SK-N-SH (cell line): ENCODE data around the gene MRPL52. TPM values are rescaled to one million over a fixed set of nuclear protein-coding genes. Genes with fewer than 3 reads are reported as not detected.

ENCODE experiments used
- CTCF ChIA-PET: fragments of 300-600, 350-600 bp; formaldehyde crosslinking; extraction: SDS; loops from one replicate; lab custom pipeline; 2021; lab: Yijun Ruan, JAX
- POLR2A ChIA-PET: fragments of 350-600 bp; sonication (Branson Sonifier 250); formaldehyde crosslinking; extraction: SDS; loops from one replicate; lab custom pipeline; 2020; ENCODE audit warnings: antibody characterized with exemption, inconsistent platforms; lab: Yijun Ruan, JAX
- DNase-seq: peaks from one replicate; pipeline ENCODE4 v3.0.0; 2012
- H2AFZ ChIP-seq: fragments of 200-600 bp; sonication (generic); 2 replicates; pipeline ENCODE4 v1.8.1; 2016; ENCODE audit warnings: antibody characterized with exemption, mild to moderate bottlenecking, low read depth
- H3F3A ChIP-seq: fragments of 200-600 bp; sonication (generic); replicated peaks from 2 replicates; pipeline ENCODE3; 2016; ENCODE audit warnings: antibody characterized with exemption, mild to moderate bottlenecking; ENCODE audit not compliant: insufficient read depth
- H3K27ac ChIP-seq, 2 experiments: fragments of 200-500 bp in 1 of 2; fragments of 200-600 bp in 1 of 2; sonication (Bioruptor generic) in 1 of 2; sonication (generic), shearing (Covaris generic) in 1 of 2; 2 replicates each; pipeline versions ENCODE4 v1.5.1 to v1.6.1; 2014 to 2016; ENCODE audit warnings: low read depth in 2 of 2, inconsistent platforms in 1 of 2, low read length in 1 of 2, mild to moderate bottlenecking in 1 of 2, mixed read lengths in 1 of 2
- H3K27me3 ChIP-seq: fragments of 200-600 bp; sonication (generic), shearing (Covaris generic); 2 replicates; pipeline ENCODE4 v1.6.1; 2016; ENCODE audit warnings: mixed run types; ENCODE audit not compliant: insufficient read depth
- H3K36me3 ChIP-seq, 2 experiments: fragments of 200-500 bp in 1 of 2; fragments of 200-600 bp in 1 of 2; sonication (Bioruptor generic) in 1 of 2; sonication (generic) in 1 of 2; replicated peaks in 1 of 2; 2 replicates each; pipeline versions ENCODE3 to v1.5.1; 2014 to 2016; ENCODE audit warnings: low read length in 1 of 2, mild to moderate bottlenecking in 1 of 2; ENCODE audit not compliant: insufficient read depth in 2 of 2, control insufficient read depth in 1 of 2
- H3K4me1 ChIP-seq, 2 experiments: fragments of 200-500 bp in 1 of 2; fragments of 200-600 bp in 1 of 2; sonication (Bioruptor generic) in 1 of 2; sonication (generic), shearing (Covaris generic) in 1 of 2; 2 replicates each; pipeline versions ENCODE4 v1.5.1 to v1.6.1; 2014 to 2016; ENCODE audit warnings: low read depth in 1 of 2, low read length in 1 of 2, mixed run types in 1 of 2; ENCODE audit not compliant: insufficient read depth in 2 of 2, control insufficient read depth in 1 of 2
- H3K4me2 ChIP-seq: fragments of 200-600 bp; sonication (generic), shearing (Covaris generic); 2 replicates; pipeline ENCODE4 v1.6.1; 2017; ENCODE audit warnings: mixed run types
- H3K4me3 ChIP-seq, 2 experiments: fragments of 200-500 bp in 1 of 2; fragments of 200-600 bp in 1 of 2; sonication (Bioruptor generic) in 1 of 2; sonication (generic), shearing (Covaris generic) in 1 of 2; 2 replicates each; pipeline versions ENCODE4 v1.5.1 to v1.8.1; 2014 to 2016; ENCODE audit warnings: low read depth in 2 of 2, inconsistent platforms in 1 of 2, low read length in 1 of 2, mild to moderate bottlenecking in 1 of 2, mixed read lengths in 1 of 2, moderate library complexity in 1 of 2
- H3K79me2 ChIP-seq: fragments of 200-600 bp; sonication (generic); 2 replicates; pipeline ENCODE4 v1.8.1; 2017; ENCODE audit warnings: mild to moderate bottlenecking; ENCODE audit not compliant: insufficient read depth
- H3K9ac ChIP-seq: fragments of 200-600 bp; sonication (generic); 2 replicates; pipeline ENCODE4 v1.6.1; 2017; ENCODE audit warnings: mixed run types
- H3K9me2 ChIP-seq: fragments of 200-600 bp; sonication (generic); 2 replicates; pipeline ENCODE4 v1.6.1; 2017; ENCODE audit warnings: mixed run types
- H3K9me3 ChIP-seq: fragments of 200-600 bp; sonication (generic); 2 replicates; pipeline ENCODE4 v1.6.1; 2017; ENCODE audit warnings: mixed run types, mild to moderate bottlenecking, moderate library complexity
- H4K20me1 ChIP-seq: fragments of 200-600 bp; sonication (generic); 2 replicates; pipeline ENCODE4 v1.6.1; 2017; ENCODE audit warnings: mild to moderate bottlenecking, mixed run types; ENCODE audit not compliant: insufficient read depth
- CHD2 ChIP-seq: fragments of 150-350 bp; IDR thresholded peaks from 2 replicates; pipeline ENCODE4 v1.6.1; 2018; ENCODE audit warnings: low read length; ENCODE audit not compliant: partially characterized antibody
- ELF1 ChIP-seq: IDR thresholded peaks from 2 replicates; pipeline ENCODE4 v1.4.0; 2012
- FOXJ3 ChIP-seq: sonication (generic); formaldehyde crosslinking; IDR thresholded peaks from 2 replicates; pipeline ENCODE4 v1.5.1; 2020; ENCODE audit warnings: mild to moderate bottlenecking, missing genetic modification reagents
- GABPA ChIP-seq: IDR thresholded peaks from 2 replicates; pipeline ENCODE4 v1.4.0; 2012; ENCODE audit warnings: low read depth, mild to moderate bottlenecking
- IRF3 ChIP-seq: fragments of 150-350 bp; IDR thresholded peaks from 2 replicates; pipeline ENCODE4 v1.6.1; 2016; ENCODE audit warnings: mild to moderate bottlenecking, low read depth, low read length
- MXI1 ChIP-seq: IDR thresholded peaks from 2 replicates; pipeline ENCODE4 v1.6.1; 2012; ENCODE audit warnings: mild to moderate bottlenecking, low read depth, low read length, improper control_type of control experiment
- NFIC ChIP-seq: IDR thresholded peaks from 2 replicates; pipeline ENCODE4 v1.4.0; 2012; ENCODE audit warnings: borderline replicate concordance
- POLR2AphosphoS5 ChIP-seq: IDR thresholded peaks from 2 replicates; pipeline ENCODE4 v1.6.1; 2012; ENCODE audit warnings: low read depth, low read length
- RAD21 ChIP-seq: IDR thresholded peaks from 2 replicates; pipeline ENCODE4 v1.6.1; 2012; ENCODE audit warnings: mild to moderate bottlenecking, low read length
- RCOR1 ChIP-seq: fragments of 150-350 bp; IDR thresholded peaks from 2 replicates; pipeline ENCODE4 v1.6.1; 2017; ENCODE audit warnings: antibody characterized with exemption, low read length
- RXRA ChIP-seq: IDR thresholded peaks from 2 replicates; pipeline ENCODE4 v1.4.0; 2012; ENCODE audit warnings: low read depth, mild to moderate bottlenecking, borderline replicate concordance
- SMC3 ChIP-seq: IDR thresholded peaks from 2 replicates; pipeline ENCODE4 v1.6.1; 2012; ENCODE audit warnings: low read depth, low read length, improper control_type of control experiment
- TAF1 ChIP-seq: IDR thresholded peaks from 2 replicates; pipeline ENCODE4 v1.6.1; 2012; ENCODE audit warnings: low read depth, mild to moderate bottlenecking, low read length, moderate library complexity, borderline replicate concordance
- TCF12 ChIP-seq: IDR thresholded peaks from 2 replicates; pipeline ENCODE4 v1.4.0; 2012
- TEAD4 ChIP-seq: IDR thresholded peaks from 2 replicates; pipeline ENCODE4 v1.4.0; 2012; ENCODE audit warnings: mild to moderate bottlenecking, borderline replicate concordance; ENCODE audit not compliant: insufficient read depth
- YY1 ChIP-seq: IDR thresholded peaks from 2 replicates; pipeline ENCODE4 v1.4.0; 2012; ENCODE audit warnings: low read depth, mild to moderate bottlenecking
- ZBTB33 ChIP-seq: IDR thresholded peaks from 2 replicates; pipeline ENCODE4 v1.4.0; 2012; ENCODE audit warnings: low read depth, borderline replicate concordance
- WGBS: methylation state at CpG from one replicate; pipeline ENCODE4 v1.1.6; 2017; ENCODE audit warnings: low lambda C conversion rate; 5-methylcytosine and 5-hydroxymethylcytosine counted together
- polyA plus RNA-seq, 3 experiments: library from polyadenylated mRNA; depleted of rRNA; stranded (reverse); fragments of >200 nt; gene quantifications; 2 replicates each; pipeline ENCODE4 v1.2.3, GENCODE V29; 2012
- TF ChIP-seq, protein P1 (sequence below): IDR thresholded peaks from 2 replicates; pipeline ENCODE4 v1.4.0; 2012; ENCODE audit warnings: low read depth
- TF ChIP-seq, protein P2 (sequence below): IDR thresholded peaks from 2 replicates; pipeline ENCODE4 v1.4.0; 2012; ENCODE audit warnings: low read depth, borderline replicate concordance
- TF ChIP-seq, protein P3 (sequence below): IDR thresholded peaks from 2 replicates; pipeline ENCODE4 v1.6.1; 2012; ENCODE audit warnings: mild to moderate bottlenecking, low read depth, low read length, moderate library complexity

MRPL52 gene
- 80.8 and 116 TPM in 2 replicates for polyA plus RNA-seq (2012; rRNA removed)
- 80.2 and 80.7 TPM in 2 replicates for polyA plus RNA-seq (2012; cell fraction: cytosol; rRNA removed)
- 58.5 and 71.9 TPM in 2 replicates for polyA plus RNA-seq (2012; cell fraction: nucleus; rRNA removed)

GRCh38 chr14:22829661-22830442 is at the start of gene MRPL52:
Gene MRPL52 (plus strand): TSS chr14:22829887. CDS start chr14:22829913, 26 bp downstream.
- peak within 1 kb of the TSS; percentile 75 to 87 for H3K4me3 ChIP-seq
- peak within 1 kb of the TSS; percentile 84 for H3K9ac ChIP-seq
- 1% methylated on average over 30 of the region's 41 CpGs for WGBS
- TF ChIP-seq TCF12 (no peak), RXRA (no peak), FOXJ3 (CRISPR knock-in tag) (no peak), SMC3 (no peak), NFIC (no peak), ELF1 (peak; percentile 93), TEAD4 (no peak), YY1 (peak; percentile 99), ZBTB33 (peak; percentile 95), RCOR1 (no peak), IRF3 (no peak), TAF1 (peak; percentile 84), MXI1 (peak; percentile 87), GABPA (peak; percentile 85), RAD21 (no peak), POLR2AphosphoS5 (peak; percentile 88), CHD2 (peak; percentile 98)
- TF ChIP-seq, protein P1, sequence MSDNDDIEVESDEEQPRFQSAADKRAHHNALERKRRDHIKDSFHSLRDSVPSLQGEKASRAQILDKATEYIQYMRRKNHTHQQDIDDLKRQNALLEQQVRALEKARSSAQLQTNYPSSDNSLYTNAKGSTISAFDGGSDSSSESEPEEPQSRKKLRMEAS = peak; percentile 76
- TF ChIP-seq, protein P2, sequence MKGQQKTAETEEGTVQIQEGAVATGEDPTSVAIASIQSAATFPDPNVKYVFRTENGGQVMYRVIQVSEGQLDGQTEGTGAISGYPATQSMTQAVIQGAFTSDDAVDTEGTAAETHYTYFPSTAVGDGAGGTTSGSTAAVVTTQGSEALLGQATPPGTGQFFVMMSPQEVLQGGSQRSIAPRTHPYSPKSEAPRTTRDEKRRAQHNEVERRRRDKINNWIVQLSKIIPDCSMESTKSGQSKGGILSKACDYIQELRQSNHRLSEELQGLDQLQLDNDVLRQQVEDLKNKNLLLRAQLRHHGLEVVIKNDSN = 0 out of 2 replicates have a peak, but pooled peaks have one; percentile 20
- TF ChIP-seq, protein P3, sequence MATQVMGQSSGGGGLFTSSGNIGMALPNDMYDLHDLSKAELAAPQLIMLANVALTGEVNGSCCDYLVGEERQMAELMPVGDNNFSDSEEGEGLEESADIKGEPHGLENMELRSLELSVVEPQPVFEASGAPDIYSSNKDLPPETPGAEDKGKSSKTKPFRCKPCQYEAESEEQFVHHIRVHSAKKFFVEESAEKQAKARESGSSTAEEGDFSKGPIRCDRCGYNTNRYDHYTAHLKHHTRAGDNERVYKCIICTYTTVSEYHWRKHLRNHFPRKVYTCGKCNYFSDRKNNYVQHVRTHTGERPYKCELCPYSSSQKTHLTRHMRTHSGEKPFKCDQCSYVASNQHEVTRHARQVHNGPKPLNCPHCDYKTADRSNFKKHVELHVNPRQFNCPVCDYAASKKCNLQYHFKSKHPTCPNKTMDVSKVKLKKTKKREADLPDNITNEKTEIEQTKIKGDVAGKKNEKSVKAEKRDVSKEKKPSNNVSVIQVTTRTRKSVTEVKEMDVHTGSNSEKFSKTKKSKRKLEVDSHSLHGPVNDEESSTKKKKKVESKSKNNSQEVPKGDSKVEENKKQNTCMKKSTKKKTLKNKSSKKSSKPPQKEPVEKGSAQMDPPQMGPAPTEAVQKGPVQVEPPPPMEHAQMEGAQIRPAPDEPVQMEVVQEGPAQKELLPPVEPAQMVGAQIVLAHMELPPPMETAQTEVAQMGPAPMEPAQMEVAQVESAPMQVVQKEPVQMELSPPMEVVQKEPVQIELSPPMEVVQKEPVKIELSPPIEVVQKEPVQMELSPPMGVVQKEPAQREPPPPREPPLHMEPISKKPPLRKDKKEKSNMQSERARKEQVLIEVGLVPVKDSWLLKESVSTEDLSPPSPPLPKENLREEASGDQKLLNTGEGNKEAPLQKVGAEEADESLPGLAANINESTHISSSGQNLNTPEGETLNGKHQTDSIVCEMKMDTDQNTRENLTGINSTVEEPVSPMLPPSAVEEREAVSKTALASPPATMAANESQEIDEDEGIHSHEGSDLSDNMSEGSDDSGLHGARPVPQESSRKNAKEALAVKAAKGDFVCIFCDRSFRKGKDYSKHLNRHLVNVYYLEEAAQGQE = no peak
- peak; percentile 93 for DNase-seq
- CTCF ChIA-PET = interaction anchor here (0.6 to 19.1 kb wide), 11 partner anchors 10 to 260 kb away, joined by 3 to 472 read pairs (median 3); no protein-coding TSS in a partner anchor
- H3K9me3 ChIP-seq = no peaks in the 10 kb centered on the region
- H3F3A ChIP-seq = peaks cover 6% of the 10 kb centered on the region
- H3K27ac ChIP-seq = peak within 1 kb of the TSS; percentile 45 to 62; a peak in 2 of 4 replicates
- no peaks in the 10 kb centered on the region for H3K9me2 ChIP-seq
- H3K36me3 ChIP-seq = peaks cover 12 to 24% of the 10 kb centered on the region in 2 experiments
- H3K27me3 ChIP-seq = no peaks in the 10 kb centered on the region
- H3K4me1 ChIP-seq = no peaks in the 10 kb centered on the region; a peak in 1 of 4 replicates
- peak within 1 kb of the TSS; percentile 83 for H3K4me2 ChIP-seq
- H4K20me1 ChIP-seq = no peaks in the 10 kb centered on the region
- POLR2A ChIA-PET = interaction anchor here (0.7 to 1.6 kb wide), 4 partner anchors 9 to 496 kb away, joined by 3 to 16 read pairs (median 4); no protein-coding TSS in a partner anchor
- H3K79me2 ChIP-seq = peaks cover 23% of the 10 kb centered on the region
- peak within 1 kb of the TSS; percentile 97 for H2AFZ ChIP-seq
